Right lobe of liver (tissue), 6 donors: ENCODE data around the gene SEPTIN10. TPM values are rescaled to one million over a fixed set of nuclear protein-coding genes. Genes with fewer than 3 reads are reported as not detected.

Experiments used
- ATAC-seq, 4 donors: fragments of 200-7000 bp; cut with Tn5 transposase; one replicate each; pipeline ENCODE4 v1.9.1; 2020; ENCODE audit warnings: mild to moderate bottlenecking in 4 of 4, moderate library complexity in 4 of 4
- DNase-seq, 3 donors: peaks; one replicate each; pipeline ENCODE4 v3.0.0-alpha.2; 2020
- H3K27ac ChIP-seq, 3 donors: fragments of 200-600 bp; one replicate each; pipeline ENCODE4 v1.8.0; 2022
- H3K27me3 ChIP-seq, 2 donors: fragments of 200-600 bp; one replicate each; pipeline ENCODE4 v1.8.0; 2022
- H3K36me3 ChIP-seq, 4 donors: fragments of 200-600 bp; sonication (generic) in 1 of 4; one replicate each; pipeline versions ENCODE4 v1.5.1 to v1.8.0; 2017 to 2022; ENCODE audit warnings: control low read depth in 1 of 4
- H3K4me1 ChIP-seq, 4 donors: fragments of 200-600 bp; sonication (generic) in 1 of 4; one replicate each; pipeline versions ENCODE4 v1.5.1 to v1.8.0; 2017 to 2022; ENCODE audit warnings: control low read depth in 1 of 4
- H3K4me3 ChIP-seq, 3 donors: fragments of 200-600 bp; one replicate each; pipeline ENCODE4 v1.8.0; 2022
- H3K9me3 ChIP-seq, 4 donors: fragments of 200-600 bp; sonication (generic) in 1 of 4; one replicate each; pipeline versions ENCODE4 v1.5.1 to v1.8.0; 2017 to 2022; ENCODE audit warnings: control low read depth in 1 of 4
- CTCF ChIP-seq, 4 donors: fragments of 200-600 bp in 3 of 4; fragments of 450-650 bp in 1 of 4; IDR thresholded peaks; one replicate each; pipeline versions ENCODE4 v1.5.1 to v1.8.0; 2016 to 2022; ENCODE audit warnings: antibody characterized with exemption in 4 of 4, mild to moderate bottlenecking in 2 of 4
- POLR2A ChIP-seq: fragments of 450-650 bp; IDR thresholded peaks from one replicate; pipeline ENCODE4 v1.6.1; 2017; ENCODE audit warnings: antibody characterized with exemption, mild to moderate bottlenecking
- WGBS: methylation state at CpG from one replicate; pipeline ENCODE4 v1.1.6; 2018; ENCODE audit warnings: low coverage, low lambda C conversion rate; ENCODE audit not compliant: insufficient coverage; ENCODE audit errors: missing lambda C conversion rate; 5-methylcytosine and 5-hydroxymethylcytosine counted together
- intact Hi-C, 2 donors: fragments of 100-400 bp; cut with DNase I; formaldehyde crosslinking; loops; one replicate each; pipeline versions ENCODE4 v1.11.2 to v1.14.1; 2022
- total RNA-seq, 6 experiments: library from RNA; depleted of rRNA in 2 of 6; stranded (reverse); fragments of >200 nt in 2 of 6; fragmentation: NEBNext Ultra II Directional in 3 of 6; extraction: Animal tissue kit (Norgen Biotek cat#: 25700) in 3 of 6; gene quantifications; one replicate each; pipeline versions ENCODE4 v1.1.0 to v1.2.4, GENCODE V29; 2016 to 2023
- donor health status: DM: no; HTN: yes; CAD: no.
- donor health status: DM: no; HTN: no; CAD: no.
- donor health status: DM: no; HTN: no; CAD: no.
- donor health status: DM: no; HTN: yes; CAD: no.
- donor health status: DM: no; HTN: yes; CAD: no.

Gene SEPTIN10
- total RNA-seq, 6 experiments from 2014 or later = 34.6 to 52.8 (median 40.8) TPM

DNA sequence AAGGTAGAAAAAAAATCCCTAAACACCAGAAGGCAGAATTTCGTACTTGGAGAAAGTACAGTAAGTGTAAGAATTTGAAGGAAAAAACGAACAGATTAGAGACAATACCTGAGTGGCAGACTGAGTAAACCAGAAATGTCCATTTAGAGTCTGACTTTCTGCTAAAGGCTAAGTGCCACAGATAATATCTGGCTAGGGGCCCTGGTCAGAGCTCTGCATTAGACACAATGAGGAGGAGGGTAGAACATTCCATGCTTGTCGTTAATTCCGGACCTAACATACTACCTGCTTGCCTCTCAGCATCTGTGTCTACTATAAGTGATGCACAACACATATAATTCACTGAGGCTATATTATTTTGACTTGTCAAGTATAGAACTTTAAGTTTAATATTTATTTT lies 18.1 kb downstream of the SEPTIN10 start:
- Histone ChIP-seq H3K27ac (no peak overlapping the region), H3K4me1 (no peaks in the 10 kb centered on the region), H3K9me3 (no peaks in the 10 kb centered on the region), H3K4me3 (no peak overlapping the region), H3K27me3 (no peaks in the 10 kb centered on the region), H3K36me3 (no peaks in the 10 kb centered on the region)
- ATAC-seq = no peak
- no peak for DNase-seq
- intact Hi-C loops = no loop called here
- 78% methylated on average over 4 of the region's 4 CpGs for WGBS
- TF ChIP-seq POLR2A = no peak
- no peak for TF ChIP-seq CTCF (IDR thresholded peaks at IDR 0.05)

GRCh38 chr2:109594246-109594885 lies 19.4 kb downstream of the SEPTIN10 start:
- H3K27me3 ChIP-seq = no peaks in the 10 kb centered on the region
- ATAC-seq (no peak), DNase-seq (no peak)
- intact Hi-C loops = no loop called here
- no peaks in the 10 kb centered on the region for H3K9me3 ChIP-seq
- H3K4me1 ChIP-seq = no peaks in the 10 kb centered on the region
- H3K36me3 ChIP-seq = no peaks in the 10 kb centered on the region
- H3K27ac ChIP-seq = no peak overlapping the region
- H3K4me3 ChIP-seq = no peak overlapping the region
- TF ChIP-seq CTCF (IDR thresholded peaks at IDR 0.05) (no peak), POLR2A (no peak)
- 93% methylated on average over 13 of the region's 16 CpGs for WGBS

DNA sequence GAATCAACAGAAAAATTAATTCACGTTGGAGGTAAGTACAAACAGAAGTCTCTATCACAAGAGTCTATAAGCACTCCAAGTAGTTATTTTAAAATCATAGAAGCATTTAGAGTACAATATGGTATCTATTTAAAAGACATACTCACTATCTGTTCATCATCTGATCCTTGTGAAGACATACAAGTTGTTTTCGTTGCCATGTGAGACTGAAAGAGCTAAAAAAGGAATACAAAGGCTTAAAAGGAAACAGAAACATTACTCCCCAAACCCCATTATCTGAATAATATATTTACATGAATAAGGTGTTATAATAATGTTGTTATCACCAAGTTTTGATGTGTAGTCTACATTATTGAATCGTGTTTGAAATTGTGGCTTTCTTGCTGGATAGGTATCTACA lies 20.9 kb downstream of the SEPTIN10 start:
- no peak for ATAC-seq
- Histone ChIP-seq H3K4me3 (no peak overlapping the region), H3K36me3 (no peaks in the 10 kb centered on the region), H3K4me1 (no peaks in the 10 kb centered on the region), H3K27ac (no peak overlapping the region), H3K27me3 (no peaks in the 10 kb centered on the region), H3K9me3 (no peaks in the 10 kb centered on the region)
- no peak for DNase-seq
- intact Hi-C loops = no loop called here
- TF ChIP-seq CTCF (IDR thresholded peaks at IDR 0.05) = no peak
- no peak for TF ChIP-seq POLR2A
- 93% methylated on average over 3 of the region's 3 CpGs for WGBS

DNA sequence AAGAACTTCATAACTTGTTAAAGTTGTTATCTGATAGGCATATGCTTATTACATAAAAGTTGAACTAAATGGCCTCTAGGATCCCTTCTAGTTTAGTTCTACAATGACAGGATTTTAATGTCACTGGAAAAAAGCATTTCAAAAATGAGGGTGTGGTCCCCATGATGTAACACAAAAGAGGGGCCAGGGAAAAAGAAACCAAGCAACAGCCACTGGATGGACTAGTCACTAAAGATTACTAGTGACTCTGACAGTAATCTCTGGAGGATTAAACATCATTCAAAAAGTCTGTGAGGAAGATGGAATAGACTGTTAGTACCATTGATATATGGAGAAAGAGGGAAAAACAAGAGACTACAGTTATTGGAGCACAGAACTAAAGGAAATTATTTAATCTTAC lies 22.6 kb downstream of the SEPTIN10 start:
- no peak overlapping the region for H3K4me3 ChIP-seq
- no peaks in the 10 kb centered on the region for H3K36me3 ChIP-seq

More for the DNA sequence above, 22.6 kb downstream of the SEPTIN10 start:
- Histone ChIP-seq H3K27me3 (no peaks in the 10 kb centered on the region), H3K27ac (no peak overlapping the region), H3K9me3 (no peaks in the 10 kb centered on the region), H3K4me1 (no peaks in the 10 kb centered on the region)
- ATAC-seq (no peak), DNase-seq (no peak)
- intact Hi-C loops = no loop called here
- TF ChIP-seq POLR2A (no peak), CTCF (IDR thresholded peaks at IDR 0.05) (no peak)
